ENCODE data around the gene HSD17B8.

HSD17B8 gene

GRCh38 chr6:33247977-33248642 lies 43.7 kb downstream of the HSD17B8 start:
- 7% methylated on average over 28 of the region's 28 CpGs for WGBS, 2 experiments
- Histone ChIP-seq H3K27ac (ENCODE audit: insufficient read depth, low read depth, low read length, poor library complexity, severe bottlenecking) (no peak overlapping the region), H3K4me1 (ENCODE audit: control insufficient read depth, insufficient read depth, low read length) (peaks cover 8% of the 10 kb centered on the region), H3K27me3 (ENCODE audit: control insufficient read depth, insufficient read depth, low read length, poor library complexity, severe bottlenecking) (peaks cover 33% of the 10 kb centered on the region), H3K9me3 (ENCODE audit: control insufficient read depth, low read length) (no peaks in the 10 kb centered on the region), H3K4me3 (ENCODE audit: insufficient read depth, low read depth, low read length) (peak overlapping the region; percentile 39), H3K36me3 (ENCODE audit: control insufficient read depth, insufficient read depth, low read length) (no peaks in the 10 kb centered on the region)

- H3K4me3 ChIP-seq (ENCODE audit: insufficient read depth, low read depth, low read length), result peak overlapping the region; percentile 39
- H3K27ac ChIP-seq (ENCODE audit: insufficient read depth, low read depth, low read length, poor library complexity, severe bottlenecking), result peak overlapping the region; percentile 66
- no peaks in the 10 kb centered on the region for H3K9me3 ChIP-seq (ENCODE audit: control insufficient read depth, low read length)
- H3K27me3 ChIP-seq (ENCODE audit: control insufficient read depth, insufficient read depth, low read length, poor library complexity, severe bottlenecking), result peaks cover 29% of the 10 kb centered on the region
- 8 to 9% methylated on average over 18 of the region's 18 CpGs for WGBS, 2 experiments
- H3K4me1 ChIP-seq (ENCODE audit: control insufficient read depth, insufficient read depth, low read length), result peaks cover 8% of the 10 kb centered on the region
- H3K36me3 ChIP-seq (ENCODE audit: control insufficient read depth, insufficient read depth, low read length), result no peaks in the 10 kb centered on the region
Observed at GRCh38 chr6:33248643-33248931, 44.1 kb downstream of the HSD17B8 start.

DNA sequence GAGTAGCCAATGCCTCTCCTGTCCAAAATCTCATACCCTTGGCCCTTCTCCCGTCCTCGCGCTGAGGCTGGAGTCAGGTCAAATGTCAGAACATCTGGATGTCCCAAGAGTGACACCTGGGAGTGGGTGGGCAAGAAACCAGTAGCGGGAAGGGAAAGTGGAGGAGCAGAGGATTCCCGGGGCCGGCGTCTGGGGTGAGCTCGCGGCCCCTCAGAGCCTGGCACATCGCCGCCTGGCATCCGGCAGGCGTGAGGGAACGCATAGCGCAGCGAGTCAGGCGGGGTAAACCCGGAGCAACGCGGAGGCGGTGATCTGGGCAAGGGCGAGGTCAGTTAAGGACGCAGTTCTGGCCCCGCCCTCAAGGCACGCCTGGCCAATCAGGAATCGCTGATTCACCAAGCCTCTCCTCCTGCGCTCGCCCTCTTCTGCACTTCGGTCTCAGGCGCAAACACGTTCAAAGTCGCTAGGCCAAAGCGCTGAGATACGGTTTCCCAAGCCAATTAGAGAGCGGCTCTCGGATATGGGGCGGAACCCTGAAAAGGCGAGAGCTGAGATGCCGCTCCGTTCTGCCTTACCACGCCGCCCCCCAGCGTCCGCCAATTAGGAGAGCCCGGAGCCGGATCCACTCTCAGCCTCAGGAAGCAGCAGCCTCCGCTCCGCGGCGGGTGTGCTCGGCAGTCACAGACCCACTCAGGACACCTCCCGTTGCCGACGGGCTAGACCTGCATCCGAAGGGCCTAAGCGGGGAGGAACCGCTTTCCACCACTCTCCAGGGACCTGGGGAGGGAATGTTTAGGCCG lies 44.7 kb downstream of the HSD17B8 start:
- 0 to 1% methylated on average over 58 of the region's 58 CpGs for WGBS, 2 experiments
- no peaks in the 10 kb centered on the region for H3K36me3 ChIP-seq (ENCODE audit: control insufficient read depth, insufficient read depth, low read length)
- no peaks in the 10 kb centered on the region for H3K9me3 ChIP-seq (ENCODE audit: control insufficient read depth, low read length)
- peaks cover 8% of the 10 kb centered on the region for H3K4me1 ChIP-seq (ENCODE audit: control insufficient read depth, insufficient read depth, low read length)
- peak overlapping the region; percentile 39 for H3K4me3 ChIP-seq (ENCODE audit: insufficient read depth, low read depth, low read length)
- H3K27ac ChIP-seq (ENCODE audit: insufficient read depth, low read depth, low read length, poor library complexity, severe bottlenecking), result peak overlapping the region; percentile 66
- H3K27me3 ChIP-seq (ENCODE audit: control insufficient read depth, insufficient read depth, low read length, poor library complexity, severe bottlenecking), result peaks cover 27% of the 10 kb centered on the region

DNA sequence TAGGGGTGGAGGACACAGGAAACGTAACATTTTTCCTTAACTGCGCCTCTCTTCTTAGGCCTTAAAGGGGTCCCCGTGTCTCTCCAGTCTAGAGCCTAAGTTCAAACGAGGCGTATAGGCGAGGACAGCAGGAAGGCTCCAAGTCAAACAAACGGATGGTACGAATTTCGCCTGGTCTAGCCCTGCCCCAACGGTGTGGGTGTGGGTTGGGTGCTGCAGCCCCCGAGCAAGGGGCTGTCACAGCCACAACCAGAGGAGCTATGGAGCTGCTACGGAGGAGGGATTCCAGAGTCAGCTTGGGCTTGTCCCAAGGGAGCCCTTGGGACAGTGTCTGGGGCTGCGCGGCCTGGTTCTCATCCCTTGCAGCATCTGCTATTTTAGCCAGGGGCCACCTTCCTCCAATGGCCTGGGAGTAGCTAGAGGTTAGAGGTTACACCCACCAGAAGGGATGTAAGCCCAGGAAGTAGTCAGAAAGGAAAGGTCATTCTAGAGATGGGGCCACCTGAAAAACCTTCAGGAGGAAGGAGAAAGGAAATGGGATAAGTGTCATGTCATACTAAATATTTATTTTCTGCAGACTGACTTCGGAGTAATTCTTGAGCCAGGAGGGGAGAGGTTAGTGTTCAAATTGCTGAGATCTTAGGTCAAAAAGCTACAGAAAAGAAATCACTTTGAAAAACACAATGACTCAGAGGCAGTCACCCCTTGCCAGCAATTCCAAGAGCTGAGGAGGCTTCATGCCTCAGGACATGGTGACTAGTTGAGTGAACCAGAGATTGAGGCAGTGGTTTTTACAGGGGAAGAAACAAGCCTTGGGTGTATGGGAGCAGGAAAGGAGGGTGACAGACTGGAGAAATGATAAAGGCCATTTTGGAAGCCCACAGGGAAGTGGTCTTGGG lies 45.5 kb downstream of the HSD17B8 start:
- Histone ChIP-seq H3K9me3 (ENCODE audit: control insufficient read depth, low read length) (no peaks in the 10 kb centered on the region), H3K4me3 (ENCODE audit: insufficient read depth, low read depth, low read length) (peak overlapping the region; percentile 39), H3K36me3 (ENCODE audit: control insufficient read depth, insufficient read depth, low read length) (no peaks in the 10 kb centered on the region), H3K27ac (ENCODE audit: insufficient read depth, low read depth, low read length, poor library complexity, severe bottlenecking) (peak overlapping the region; percentile 65), H3K27me3 (ENCODE audit: control insufficient read depth, insufficient read depth, low read length, poor library complexity, severe bottlenecking) (peaks cover 27% of the 10 kb centered on the region), H3K4me1 (ENCODE audit: control insufficient read depth, insufficient read depth, low read length) (peaks cover 8% of the 10 kb centered on the region)
- WGBS, 2 experiments, result 47% methylated on average over 15 of the region's 15 CpGs

DNA sequence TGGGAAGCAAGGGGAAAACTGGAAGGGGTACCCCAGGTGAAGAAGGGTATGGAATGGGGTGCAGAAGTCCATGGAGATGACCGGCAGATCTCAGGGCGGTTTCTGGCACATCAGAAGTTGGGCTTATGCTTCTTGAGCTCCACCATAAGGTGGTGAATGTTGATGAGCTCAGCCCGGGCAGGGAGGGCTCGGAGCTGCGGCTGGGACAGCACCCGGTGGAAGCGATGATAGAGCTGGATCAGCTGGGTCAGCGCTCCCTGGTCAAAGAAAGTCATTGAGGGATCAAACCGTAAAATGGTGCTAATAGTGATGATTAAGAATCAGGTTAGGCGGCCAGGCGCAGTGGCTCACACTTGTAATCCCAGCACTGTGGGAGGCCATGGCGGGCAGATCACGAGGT lies 46.3 kb downstream of the HSD17B8 start:
- Histone ChIP-seq H3K4me3 (ENCODE audit: insufficient read depth, low read depth, low read length) (no peak overlapping the region), H3K36me3 (ENCODE audit: control insufficient read depth, insufficient read depth, low read length) (no peaks in the 10 kb centered on the region), H3K27ac (ENCODE audit: insufficient read depth, low read depth, low read length, poor library complexity, severe bottlenecking) (no peak overlapping the region), H3K27me3 (ENCODE audit: control insufficient read depth, insufficient read depth, low read length, poor library complexity, severe bottlenecking) (peaks cover 27% of the 10 kb centered on the region), H3K9me3 (ENCODE audit: control insufficient read depth, low read length) (no peaks in the 10 kb centered on the region), H3K4me1 (ENCODE audit: control insufficient read depth, insufficient read depth, low read length) (peaks cover 8% of the 10 kb centered on the region)
- WGBS, 2 experiments, result 95 to 97% methylated on average over 13 of the region's 13 CpGs

GRCh38 chr6:33251395-33252012 lies 47.0 kb downstream of the HSD17B8 start:
- H3K27ac ChIP-seq (ENCODE audit: insufficient read depth, low read depth, low read length, poor library complexity, severe bottlenecking), result no peak overlapping the region
- WGBS, 2 experiments, result 92 to 93% methylated on average over 6 of the region's 6 CpGs
- peaks cover 8% of the 10 kb centered on the region for H3K4me1 ChIP-seq (ENCODE audit: control insufficient read depth, insufficient read depth, low read length)
- H3K9me3 ChIP-seq (ENCODE audit: control insufficient read depth, low read length), result no peaks in the 10 kb centered on the region
- peaks cover 21% of the 10 kb centered on the region for H3K27me3 ChIP-seq (ENCODE audit: control insufficient read depth, insufficient read depth, low read length, poor library complexity, severe bottlenecking)
- no peak overlapping the region for H3K4me3 ChIP-seq (ENCODE audit: insufficient read depth, low read depth, low read length)
- H3K36me3 ChIP-seq (ENCODE audit: control insufficient read depth, insufficient read depth, low read length), result no peaks in the 10 kb centered on the region

- H3K36me3 ChIP-seq (ENCODE audit: control insufficient read depth, insufficient read depth, low read length), result no peaks in the 10 kb centered on the region
- no peak overlapping the region for H3K27ac ChIP-seq (ENCODE audit: insufficient read depth, low read depth, low read length, poor library complexity, severe bottlenecking)
- peaks cover 11% of the 10 kb centered on the region for H3K27me3 ChIP-seq (ENCODE audit: control insufficient read depth, insufficient read depth, low read length, poor library complexity, severe bottlenecking)
- H3K4me1 ChIP-seq (ENCODE audit: control insufficient read depth, insufficient read depth, low read length), result peaks cover 8% of the 10 kb centered on the region
- H3K9me3 ChIP-seq (ENCODE audit: control insufficient read depth, low read length), result no peaks in the 10 kb centered on the region
- H3K4me3 ChIP-seq (ENCODE audit: insufficient read depth, low read depth, low read length), result no peak overlapping the region
Observed at GRCh38 chr6:33252759-33253158, 48.3 kb downstream of the HSD17B8 start.

- Histone ChIP-seq H3K27ac (ENCODE audit: insufficient read depth, low read depth, low read length, poor library complexity, severe bottlenecking) (no peak overlapping the region), H3K9me3 (ENCODE audit: control insufficient read depth, low read length) (no peaks in the 10 kb centered on the region), H3K36me3 (ENCODE audit: control insufficient read depth, insufficient read depth, low read length) (peaks cover 9% of the 10 kb centered on the region), H3K4me3 (ENCODE audit: insufficient read depth, low read depth, low read length) (no peak overlapping the region), H3K4me1 (ENCODE audit: control insufficient read depth, insufficient read depth, low read length) (peaks cover 4% of the 10 kb centered on the region), H3K27me3 (ENCODE audit: control insufficient read depth, insufficient read depth, low read length, poor library complexity, severe bottlenecking) (no peaks in the 10 kb centered on the region)
- WGBS, 2 experiments, result 90 to 94% methylated on average over 3 to 4 of the region's 4 CpGs
Observed at GRCh38 chr6:33254591-33254990, 50.1 kb downstream of the HSD17B8 start.
